GM19467 (cell line): ENCODE measurements around the gene TMPRSS6.

ENCODE experiments used
- ATAC-seq: cut with Tn5 transposase; IDR thresholded peaks from one replicate; pipeline ENCODE4 v1.9.1; 2021; ENCODE audit warnings: mild to moderate bottlenecking, moderate library complexity; ENCODE audit not compliant: unreplicated experiment

TMPRSS6 gene

GRCh38 chr22:37054056-37054395, 55.5 kb downstream of the TMPRSS6 start:
- no peak for ATAC-seq

GRCh38 chr22:37053310-37054055, 56.0 kb downstream of the TMPRSS6 start:
- ATAC-seq = no peak

- ATAC-seq = no peak
Measured at GRCh38 chr22:37052386-37053309, 56.9 kb downstream of the TMPRSS6 start.

GRCh38 chr22:37051391-37052385, 57.8 kb downstream of the TMPRSS6 start, which contains the start of gene KCTD17:
TSS of gene KCTD17 (plus strand) at chr22:37051742. CDS start at chr22:37051761, 19 bp downstream.
- ATAC-seq = no peak

- no peak for ATAC-seq
Measured at GRCh38 chr22:37050913-37051312, 58.6 kb downstream of the TMPRSS6 start.

- no peak for ATAC-seq
Measured at GRCh38 chr22:37049224-37049623, 60.3 kb downstream of the TMPRSS6 start.

- ATAC-seq = no peak
Measured at GRCh38 chr22:37048133-37048532, 61.4 kb downstream of the TMPRSS6 start.

GRCh38 chr22:37047006-37047405, 62.5 kb downstream of the TMPRSS6 start:
- ATAC-seq = no peak

- ATAC-seq = no peak
Measured at GRCh38 chr22:37046589-37046988, 62.9 kb downstream of the TMPRSS6 start.

- no peak for ATAC-seq
Measured at GRCh38 chr22:37045958-37046357, 63.6 kb downstream of the TMPRSS6 start.

GRCh38 chr22:37044634-37045625, 64.6 kb downstream of the TMPRSS6 start:
- ATAC-seq = no peak

GRCh38 chr22:37043828-37044538, 65.5 kb downstream of the TMPRSS6 start:
- no peak for ATAC-seq

GRCh38 chr22:37043209-37043827, 66.2 kb downstream of the TMPRSS6 start:
- ATAC-seq = no peak

GRCh38 chr22:37039466-37039865, 70.0 kb downstream of the TMPRSS6 start:
- ATAC-seq = no peak

- ATAC-seq = no peak
Measured at GRCh38 chr22:37037669-37038068, 71.8 kb downstream of the TMPRSS6 start.

- no peak for ATAC-seq
Measured at GRCh38 chr22:37036655-37037377, 72.7 kb downstream of the TMPRSS6 start.

- ATAC-seq = no peak
Measured at GRCh38 chr22:37033605-37034430, 75.7 kb downstream of the TMPRSS6 start.
